ENCODE results near the gene HECTD2. TPM values are rescaled to one million over a fixed set of nuclear protein-coding genes. Genes with fewer than 3 reads are reported as not detected.
"Not testable (repeated sequence)": the region's sequence is repeated elsewhere in the genome, so short reads cannot be mapped to it uniquely, and the experiment has no call there.

HECTD2 gene
- total RNA-seq, 1 donor from 2014 or later = 23.2 TPM

DNA sequence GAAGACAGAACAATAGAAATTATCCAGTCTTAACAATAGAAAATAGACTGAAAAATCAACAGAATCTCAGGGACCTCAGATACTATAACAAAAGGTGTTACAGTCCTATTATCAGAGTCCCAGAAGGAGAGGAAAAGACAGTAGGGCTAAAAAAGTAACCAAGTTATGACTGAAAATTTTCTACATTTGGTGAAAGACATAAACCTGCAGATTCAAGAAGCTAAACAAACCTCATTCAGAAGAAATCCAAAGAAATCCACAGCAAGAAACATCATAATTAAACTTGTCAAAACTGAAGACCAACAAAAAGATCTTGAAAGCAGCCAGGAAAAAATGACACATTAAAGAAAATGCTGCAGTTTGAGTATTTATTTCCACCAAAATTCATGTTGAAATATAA lies 41.9 kb downstream of the HECTD2 start:
- TF ChIP-seq, protein P1, sequence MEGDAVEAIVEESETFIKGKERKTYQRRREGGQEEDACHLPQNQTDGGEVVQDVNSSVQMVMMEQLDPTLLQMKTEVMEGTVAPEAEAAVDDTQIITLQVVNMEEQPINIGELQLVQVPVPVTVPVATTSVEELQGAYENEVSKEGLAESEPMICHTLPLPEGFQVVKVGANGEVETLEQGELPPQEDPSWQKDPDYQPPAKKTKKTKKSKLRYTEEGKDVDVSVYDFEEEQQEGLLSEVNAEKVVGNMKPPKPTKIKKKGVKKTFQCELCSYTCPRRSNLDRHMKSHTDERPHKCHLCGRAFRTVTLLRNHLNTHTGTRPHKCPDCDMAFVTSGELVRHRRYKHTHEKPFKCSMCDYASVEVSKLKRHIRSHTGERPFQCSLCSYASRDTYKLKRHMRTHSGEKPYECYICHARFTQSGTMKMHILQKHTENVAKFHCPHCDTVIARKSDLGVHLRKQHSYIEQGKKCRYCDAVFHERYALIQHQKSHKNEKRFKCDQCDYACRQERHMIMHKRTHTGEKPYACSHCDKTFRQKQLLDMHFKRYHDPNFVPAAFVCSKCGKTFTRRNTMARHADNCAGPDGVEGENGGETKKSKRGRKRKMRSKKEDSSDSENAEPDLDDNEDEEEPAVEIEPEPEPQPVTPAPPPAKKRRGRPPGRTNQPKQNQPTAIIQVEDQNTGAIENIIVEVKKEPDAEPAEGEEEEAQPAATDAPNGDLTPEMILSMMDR (conservative IDR thresholded peaks at IDR 0.05) = no peak
- Mint-ChIP-seq H3K9me3 (peaks cover 33% of the 10 kb centered on the region), H3K27ac (ENCODE audit: unreplicated experiment) (no peak overlapping the region), H3K4me3 (no peak overlapping the region), H3K27me3 (ENCODE audit: low read depth) (no peaks in the 10 kb centered on the region), H3K4me1 (no peaks in the 10 kb centered on the region), H3K36me3 (ENCODE audit: low read depth) (peaks cover 57% of the 10 kb centered on the region)
- DNase-seq (ENCODE audit: low read depth, low spot score) = no peak

DNA sequence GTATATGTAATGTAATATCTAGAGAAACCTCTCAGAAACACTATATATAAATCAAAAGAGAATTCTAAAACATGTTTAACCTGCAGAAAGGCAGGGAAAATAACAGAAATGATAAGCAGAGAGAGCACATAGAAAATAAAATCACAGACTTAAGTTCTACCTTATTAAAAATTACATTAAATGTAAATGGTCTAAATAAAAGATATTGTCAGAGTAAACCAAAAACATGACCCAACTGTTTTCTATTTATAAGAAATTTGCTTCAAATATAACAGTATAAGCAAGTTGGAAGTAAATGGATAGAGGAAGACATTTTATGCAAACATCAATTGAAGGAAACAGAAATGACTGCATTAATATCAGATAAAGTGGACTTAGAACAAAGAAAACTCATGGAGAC lies 43.4 kb downstream of the HECTD2 start:
- TF ChIP-seq, protein P1 (conservative IDR thresholded peaks at IDR 0.05) = no peak
- H3K9me3 Mint-ChIP-seq = peaks cover 33% of the 10 kb centered on the region

DNA sequence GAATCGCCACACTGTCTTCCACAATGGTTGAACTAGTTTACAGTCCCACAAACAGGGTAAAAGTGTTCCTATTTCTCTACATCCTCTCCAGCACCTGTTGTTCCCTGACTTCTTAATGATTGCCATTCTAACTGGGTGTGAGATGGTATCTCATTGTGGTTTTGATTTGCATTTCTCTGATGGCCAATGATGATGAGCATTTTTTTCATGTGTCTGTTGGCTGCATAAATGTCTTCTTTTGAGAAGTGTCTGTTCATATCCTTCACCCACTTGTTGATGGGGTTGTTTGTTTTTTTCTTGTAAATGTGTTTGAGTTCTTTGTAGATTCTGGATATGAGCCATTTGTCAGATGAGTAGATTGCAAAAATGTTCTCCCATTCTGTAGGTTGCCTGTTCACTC lies 45.0 kb downstream of the HECTD2 start:
- H3K27ac Mint-ChIP-seq (ENCODE audit: unreplicated experiment); DNase-seq (ENCODE audit: low read depth, low spot score); H3K4me3 Mint-ChIP-seq; H3K4me1 Mint-ChIP-seq; H3K27me3 Mint-ChIP-seq (ENCODE audit: low read depth): not testable (repeated sequence)
- Mint-ChIP-seq H3K36me3 (ENCODE audit: low read depth) (peaks cover 56% of the 10 kb centered on the region), H3K9me3 (peaks cover 29% of the 10 kb centered on the region)

More for the DNA sequence above, 43.4 kb downstream of the HECTD2 start:
- H3K36me3 Mint-ChIP-seq (ENCODE audit: low read depth) = peaks cover 62% of the 10 kb centered on the region
- no peaks in the 10 kb centered on the region for H3K27me3 Mint-ChIP-seq (ENCODE audit: low read depth)
- no peak overlapping the region for H3K27ac Mint-ChIP-seq (ENCODE audit: unreplicated experiment)
- no peak overlapping the region for H3K4me3 Mint-ChIP-seq
- no peak for DNase-seq (ENCODE audit: low read depth, low spot score)
- H3K4me1 Mint-ChIP-seq = no peaks in the 10 kb centered on the region

DNA sequence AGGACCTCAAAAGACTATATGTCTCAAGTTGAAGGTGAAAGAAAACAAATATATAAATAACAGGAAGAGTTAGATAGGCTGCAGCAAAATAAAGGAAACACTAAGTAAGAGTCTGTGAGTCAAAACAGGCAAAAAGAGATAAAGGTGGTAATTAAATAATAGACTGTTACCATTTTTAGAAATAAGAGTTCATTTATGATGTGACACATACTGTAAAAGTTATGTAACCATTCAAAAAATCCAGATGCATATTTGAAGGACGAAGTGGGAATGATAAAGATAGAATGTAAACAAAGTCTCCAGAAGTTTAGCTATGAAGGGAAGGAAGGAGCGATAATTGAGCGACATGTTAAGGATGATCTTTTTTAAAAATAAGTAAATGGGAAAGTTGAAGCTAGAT lies 50.5 kb downstream of the HECTD2 start:
- no peaks in the 10 kb centered on the region for H3K27me3 Mint-ChIP-seq (ENCODE audit: low read depth)
- DNase-seq (ENCODE audit: low read depth, low spot score) = no peak
- TF ChIP-seq, protein P1 (conservative IDR thresholded peaks at IDR 0.05) = no peak
- H3K9me3 Mint-ChIP-seq = no peaks in the 10 kb centered on the region
- H3K27ac Mint-ChIP-seq (ENCODE audit: unreplicated experiment) = no peak overlapping the region
- no peaks in the 10 kb centered on the region for H3K4me1 Mint-ChIP-seq
- peaks cover 41% of the 10 kb centered on the region for H3K36me3 Mint-ChIP-seq (ENCODE audit: low read depth)
- H3K4me3 Mint-ChIP-seq = no peak overlapping the region

DNA sequence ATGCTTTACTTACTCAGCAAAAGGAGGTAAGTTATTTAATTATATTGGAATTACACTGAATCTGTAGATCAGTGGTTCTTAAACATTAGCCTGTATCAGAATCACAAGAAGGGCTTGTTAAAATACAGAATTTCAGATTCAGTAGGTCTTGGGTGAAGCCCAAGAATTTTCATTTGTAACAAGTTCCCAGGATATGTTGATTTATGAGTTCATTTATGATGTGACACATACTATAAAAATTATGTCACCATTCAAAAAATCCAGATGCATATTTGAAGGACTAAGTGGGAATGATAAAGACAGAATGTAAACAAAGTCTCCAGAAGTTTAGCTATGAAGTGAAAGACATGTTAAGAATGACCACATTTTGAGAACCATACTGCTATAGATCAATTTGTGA lies 52.3 kb downstream of the HECTD2 start:
- H3K9me3 Mint-ChIP-seq = peaks cover 7% of the 10 kb centered on the region
- H3K4me3 Mint-ChIP-seq = no peak overlapping the region
- H3K4me1 Mint-ChIP-seq = no peaks in the 10 kb centered on the region
- H3K36me3 Mint-ChIP-seq (ENCODE audit: low read depth) = peaks cover 54% of the 10 kb centered on the region
- no peaks in the 10 kb centered on the region for H3K27me3 Mint-ChIP-seq (ENCODE audit: low read depth)
- no peak overlapping the region for H3K27ac Mint-ChIP-seq (ENCODE audit: unreplicated experiment)
- DNase-seq (ENCODE audit: low read depth, low spot score) = no peak
- TF ChIP-seq, protein P1 (conservative IDR thresholded peaks at IDR 0.05) = no peak

DNA sequence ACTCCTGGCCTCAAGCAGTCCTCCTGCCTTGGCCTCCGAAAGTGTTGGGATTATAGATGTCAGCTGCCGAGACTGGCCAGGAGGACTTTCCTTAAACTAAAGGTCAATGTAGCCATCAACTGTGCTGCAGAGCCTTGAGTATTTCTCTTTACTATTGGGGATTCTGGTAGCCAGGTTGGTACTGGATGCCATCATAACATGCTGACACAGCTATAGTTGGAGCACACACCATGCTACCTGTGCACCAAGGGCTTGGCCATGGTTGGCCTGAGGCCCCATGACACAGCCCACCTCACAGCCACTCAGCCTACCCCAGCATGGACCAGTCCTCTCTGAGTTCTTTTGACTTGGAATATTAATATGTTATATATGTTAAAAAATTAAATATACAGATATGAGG lies 54.4 kb downstream of the HECTD2 start:
- H3K4me3 Mint-ChIP-seq = no peak overlapping the region
- DNase-seq (ENCODE audit: low read depth, low spot score) = no peak
- no peaks in the 10 kb centered on the region for H3K4me1 Mint-ChIP-seq
- H3K27ac Mint-ChIP-seq (ENCODE audit: unreplicated experiment) = no peak overlapping the region
- H3K36me3 Mint-ChIP-seq (ENCODE audit: low read depth) = peaks cover 64% of the 10 kb centered on the region
- H3K9me3 Mint-ChIP-seq = peaks cover 16% of the 10 kb centered on the region
- TF ChIP-seq, protein P1 (conservative IDR thresholded peaks at IDR 0.05) = no peak
- no peaks in the 10 kb centered on the region for H3K27me3 Mint-ChIP-seq (ENCODE audit: low read depth)
